HCT116 (cell line): ENCODE results near the gene OTOG. TPM values are rescaled to one million over a fixed set of nuclear protein-coding genes. Genes with fewer than 3 reads are reported as not detected.

ENCODE experiments used
- ATAC-seq: fragments of 200-7000 bp; cut with Tn5 transposase; 2 replicates; pipeline ENCODE4 v1.9.1; 2020; ENCODE audit warnings: mild to moderate bottlenecking, moderate library complexity
- BruUV-seq: library from RNA; stranded (reverse); fragments of 400-500 nt; replicated peaks from 2 replicates; lab custom pipeline; 2021; lab: Mats Ljungman, UMichigan
- CTCF ChIA-PET: fragments of 300-600 bp; sonication (Branson Sonifier 250); formaldehyde crosslinking; loops from one replicate; lab custom pipeline; 2021; ENCODE audit warnings: antibody characterized with exemption; lab: Charles Lee
- POLR2A ChIA-PET: fragments of 300-600, 350-600 bp; sonication (Branson Sonifier 250); formaldehyde crosslinking; loops from one replicate; lab custom pipeline; 2021; ENCODE audit warnings: antibody characterized with exemption; lab: Charles Lee
- RAD21 ChIA-PET, 2 experiments: fragments of 300-600 bp; sonication (Branson Sonifier 250); formaldehyde crosslinking; loops; one replicate each; lab custom pipeline; 2023; ENCODE audit warnings: low total read pairs in 2 of 2; ENCODE audit not compliant: uncharacterized antibody in 2 of 2, unreplicated experiment in 2 of 2, low non-redundant PET in 1 of 2; lab: Charles Lee
- DNase-seq: peaks from one replicate; pipeline ENCODE4 v3.0.0-alpha.2; 2010; ENCODE audit warnings: low read depth, low spot score
- H2AFZ ChIP-seq: fragments of 200-600 bp; shearing (Covaris generic), sonication (generic); 2 replicates; pipeline ENCODE4 v1.6.1; 2017; ENCODE audit warnings: low read depth, mixed run types, mixed read lengths, antibody characterized with exemption, low read length; ENCODE audit not compliant: poor library complexity, severe bottlenecking
- H3K27ac ChIP-seq: 2 replicates; pipeline ENCODE4 v1.5.1; 2012; ENCODE audit warnings: low read depth, low read length
- H3K27me3 ChIP-seq: fragments of 200-600 bp; sonication (generic); 2 replicates; pipeline ENCODE4 v1.6.1; 2016; ENCODE audit warnings: mixed run types, low read length, mixed read lengths; ENCODE audit not compliant: insufficient read depth
- H3K36me3 ChIP-seq, 2 experiments: fragments of 200-500 bp in 1 of 2; fragments of 200-600 bp in 1 of 2; sonication (Bioruptor generic) in 1 of 2; sonication (generic) in 1 of 2; 2 replicates each; pipeline versions ENCODE4 v1.5.1 to v1.6.1; 2014 to 2016; ENCODE audit warnings: low read length in 2 of 2, inconsistent platforms in 1 of 2, mixed read lengths in 1 of 2, mixed run types in 1 of 2; ENCODE audit not compliant: insufficient read depth in 2 of 2, control insufficient read depth in 1 of 2
- H3K4me1 ChIP-seq, 2 experiments: fragments of 200-600 bp in 1 of 2; sonication (generic) in 1 of 2; 2 replicates each; pipeline versions ENCODE4 v1.5.1 to v1.6.1; 2012 to 2017; ENCODE audit warnings: low read length in 2 of 2, inconsistent platforms in 1 of 2, mild to moderate bottlenecking in 1 of 2, mixed read lengths in 1 of 2, mixed run types in 1 of 2, moderate library complexity in 1 of 2; ENCODE audit not compliant: insufficient read depth in 2 of 2, control insufficient read depth in 1 of 2
- H3K4me2 ChIP-seq: fragments of 200-600 bp; sonication (generic); 2 replicates; pipeline ENCODE4 v1.6.1; 2017; ENCODE audit warnings: mixed run types, low read length, mixed read lengths
- H3K4me3 ChIP-seq, 2 experiments: fragments of 200-600 bp in 1 of 2; sonication (generic) in 1 of 2; replicated peaks in 1 of 2; 2 replicates each; pipeline ENCODE4 v1.5.1; 2011 to 2016; ENCODE audit warnings: low read length in 2 of 2, control low read depth in 1 of 2, low read depth in 1 of 2, mild to moderate bottlenecking in 1 of 2, mixed read lengths in 1 of 2, mixed run types in 1 of 2
- H3K79me2 ChIP-seq: fragments of 200-600 bp; sonication (generic); 2 replicates; pipeline ENCODE4 v1.6.1; 2017; ENCODE audit warnings: mild to moderate bottlenecking, mixed run types, low read length, moderate library complexity, mixed read lengths; ENCODE audit not compliant: insufficient read depth
- H3K9ac ChIP-seq: fragments of 200-600 bp; sonication (generic); 2 replicates; pipeline ENCODE4 v1.6.1; 2016; ENCODE audit warnings: low read length, mixed read lengths
- H3K9me2 ChIP-seq: fragments of 200-600 bp; sonication (generic), shearing (Covaris generic); 2 replicates; pipeline ENCODE4 v1.6.1; 2017; ENCODE audit warnings: mixed run types, mild to moderate bottlenecking, moderate library complexity; ENCODE audit not compliant: insufficient read depth
- H3K9me3 ChIP-seq, 2 experiments: fragments of 200-500 bp in 1 of 2; fragments of 200-600 bp in 1 of 2; sonication (Bioruptor generic) in 1 of 2; sonication (generic) in 1 of 2; 2 replicates each; pipeline ENCODE4 v1.6.1; 2014 to 2017; ENCODE audit warnings: low read length in 2 of 2, mixed read lengths in 2 of 2, inconsistent platforms in 1 of 2, low read depth in 1 of 2, mild to moderate bottlenecking in 1 of 2, mixed run types in 1 of 2, moderate library complexity in 1 of 2; ENCODE audit not compliant: control insufficient read depth in 1 of 2, insufficient read depth in 1 of 2
- H4K20me1 ChIP-seq: fragments of 200-600 bp; sonication (generic), shearing (Covaris generic); 2 replicates; pipeline ENCODE4 v1.6.1; 2017; ENCODE audit warnings: mixed run types, mild to moderate bottlenecking, moderate library complexity; ENCODE audit not compliant: insufficient read depth
- CBX3 ChIP-seq: IDR thresholded peaks from 2 replicates; pipeline ENCODE4 v1.6.1; 2012; ENCODE audit warnings: low read depth
- CEBPB ChIP-seq: IDR thresholded peaks from 2 replicates; pipeline ENCODE4 v1.6.1; 2012; ENCODE audit warnings: low read depth
- FOSL1 ChIP-seq: IDR thresholded peaks from 2 replicates; pipeline ENCODE4 v1.6.1; 2012; ENCODE audit warnings: low read depth
- POLR2AphosphoS5 ChIP-seq: IDR thresholded peaks from 2 replicates; pipeline ENCODE4 v1.6.1; 2011; ENCODE audit warnings: mild to moderate bottlenecking, low read depth, low read length, moderate library complexity
- RAD21 ChIP-seq: IDR thresholded peaks from 2 replicates; pipeline ENCODE4 v1.6.1; 2012; ENCODE audit warnings: low read depth, mild to moderate bottlenecking
- SRF ChIP-seq: IDR thresholded peaks from 2 replicates; pipeline ENCODE4 v1.6.1; 2012; ENCODE audit warnings: low read depth
- YY1 ChIP-seq: IDR thresholded peaks from 2 replicates; pipeline ENCODE4 v1.6.1; 2011; ENCODE audit warnings: low read length, low read depth, moderate library complexity, mild to moderate bottlenecking; ENCODE audit not compliant: insufficient replicate concordance; ENCODE audit errors: extremely low read depth
- ZFX ChIP-seq: fragments of 450-650 bp; IDR thresholded peaks from 2 replicates; pipeline ENCODE4 v1.6.1; 2017
- intact Hi-C: fragments of 100-400 bp; cut with micrococcal nuclease; formaldehyde crosslinking; loops from 2 replicates; pipeline ENCODE4 v1.10.0; 2022
- total RNA-seq: library from RNA; stranded (reverse); gene quantifications from one replicate; pipeline ENCODE4 v1.2.1, GENCODE V29; 2021; ENCODE audit not compliant: unreplicated experiment
- TF ChIP-seq, protein P1 (sequence below): IDR thresholded peaks from 2 replicates; pipeline ENCODE4 v1.6.1; 2012; ENCODE audit warnings: low read depth

Gene OTOG
- total RNA-seq, 1 experiment from 2014 or later, result 0.07 TPM

DNA sequence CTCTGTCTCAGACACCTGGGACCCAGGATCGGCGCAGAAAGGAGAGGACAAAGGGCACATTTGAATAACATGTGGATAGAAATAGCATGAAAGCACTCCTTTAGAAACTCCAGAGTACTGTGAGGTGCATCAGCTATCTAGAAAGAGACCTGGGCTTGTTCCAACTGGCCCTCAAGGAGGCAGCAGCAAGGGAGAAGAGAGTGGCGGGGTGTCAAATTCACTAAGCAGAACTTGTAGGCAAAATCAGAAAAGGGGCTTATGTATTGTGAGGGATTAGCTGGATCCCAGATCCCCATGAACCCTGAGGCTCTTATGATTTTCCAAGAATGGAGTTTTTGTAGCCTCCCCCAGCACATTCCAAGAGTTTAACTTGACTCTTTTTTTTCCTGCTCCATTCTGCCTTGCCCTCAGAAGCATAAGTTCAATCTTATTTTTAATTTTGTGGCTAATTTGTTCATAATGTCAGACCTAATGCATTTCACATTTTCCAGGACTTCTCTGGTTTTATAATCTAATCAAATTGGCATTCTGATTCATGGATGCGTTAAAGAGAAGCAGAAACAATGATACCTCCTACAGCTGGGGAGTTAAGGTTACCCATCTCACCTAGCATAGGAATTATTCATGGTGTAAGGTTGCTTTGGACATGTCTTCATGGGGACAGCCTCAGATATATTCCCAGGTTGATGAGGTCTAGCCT is 36.4 kb upstream of the OTOG start:
- Histone ChIP-seq H3K4me1 (peaks cover 5 to 12% of the 10 kb centered on the region in 2 experiments; a peak in 3 of 4 replicates), H3K79me2 (no peaks in the 10 kb centered on the region), H3K9me3 (no peaks in the 10 kb centered on the region), H3K27me3 (no peaks in the 10 kb centered on the region), H3K9ac (no peak overlapping the region), H3K36me3 (no peaks in the 10 kb centered on the region), H2AFZ (no peak overlapping the region), H3K4me3 (no peak overlapping the region), H3K27ac (no peak overlapping the region), H3K4me2 (no peak overlapping the region), H4K20me1 (no peaks in the 10 kb centered on the region), H3K9me2 (no peaks in the 10 kb centered on the region)
- BruUV-seq, result no TSS peak
- ATAC-seq (no peak), DNase-seq (no peak)
- ChIA-PET POLR2A (no interaction called here), CTCF (interaction anchor here (0.8 kb wide), 1 partner anchor 18 kb away, joined by 3 read pairs; no protein-coding TSS in a partner anchor), RAD21 (no interaction called here)
- intact Hi-C loops, result no loop called here
- TF ChIP-seq, protein P1, sequence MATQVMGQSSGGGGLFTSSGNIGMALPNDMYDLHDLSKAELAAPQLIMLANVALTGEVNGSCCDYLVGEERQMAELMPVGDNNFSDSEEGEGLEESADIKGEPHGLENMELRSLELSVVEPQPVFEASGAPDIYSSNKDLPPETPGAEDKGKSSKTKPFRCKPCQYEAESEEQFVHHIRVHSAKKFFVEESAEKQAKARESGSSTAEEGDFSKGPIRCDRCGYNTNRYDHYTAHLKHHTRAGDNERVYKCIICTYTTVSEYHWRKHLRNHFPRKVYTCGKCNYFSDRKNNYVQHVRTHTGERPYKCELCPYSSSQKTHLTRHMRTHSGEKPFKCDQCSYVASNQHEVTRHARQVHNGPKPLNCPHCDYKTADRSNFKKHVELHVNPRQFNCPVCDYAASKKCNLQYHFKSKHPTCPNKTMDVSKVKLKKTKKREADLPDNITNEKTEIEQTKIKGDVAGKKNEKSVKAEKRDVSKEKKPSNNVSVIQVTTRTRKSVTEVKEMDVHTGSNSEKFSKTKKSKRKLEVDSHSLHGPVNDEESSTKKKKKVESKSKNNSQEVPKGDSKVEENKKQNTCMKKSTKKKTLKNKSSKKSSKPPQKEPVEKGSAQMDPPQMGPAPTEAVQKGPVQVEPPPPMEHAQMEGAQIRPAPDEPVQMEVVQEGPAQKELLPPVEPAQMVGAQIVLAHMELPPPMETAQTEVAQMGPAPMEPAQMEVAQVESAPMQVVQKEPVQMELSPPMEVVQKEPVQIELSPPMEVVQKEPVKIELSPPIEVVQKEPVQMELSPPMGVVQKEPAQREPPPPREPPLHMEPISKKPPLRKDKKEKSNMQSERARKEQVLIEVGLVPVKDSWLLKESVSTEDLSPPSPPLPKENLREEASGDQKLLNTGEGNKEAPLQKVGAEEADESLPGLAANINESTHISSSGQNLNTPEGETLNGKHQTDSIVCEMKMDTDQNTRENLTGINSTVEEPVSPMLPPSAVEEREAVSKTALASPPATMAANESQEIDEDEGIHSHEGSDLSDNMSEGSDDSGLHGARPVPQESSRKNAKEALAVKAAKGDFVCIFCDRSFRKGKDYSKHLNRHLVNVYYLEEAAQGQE, result no peak
- TF ChIP-seq CBX3 (no peak), SRF (no peak), ZFX (no peak), RAD21 (no peak), YY1 (no peak), POLR2AphosphoS5 (no peak), CEBPB (no peak), FOSL1 (no peak)
